Astrocyte of the cerebellum (primary cell): ENCODE data around the gene PLCG1.
A peak's percentile ranks its signal among the peaks of the same experiment; 100 is the strongest.

Experiments used
- DNase-seq: peaks from one replicate; pipeline ENCODE4 v3.0.0-alpha.2; 2011; ENCODE audit warnings: low read depth
- H3K4me3 ChIP-seq: 2 replicates; pipeline ENCODE4 v1.5.1; 2011; ENCODE audit warnings: mild to moderate bottlenecking, low read depth, low read length, moderate library complexity
- CTCF ChIP-seq: IDR thresholded peaks from 2 replicates; pipeline ENCODE4 v1.5.1; 2012; ENCODE audit warnings: low read length, low read depth, moderate library complexity, mild to moderate bottlenecking; ENCODE audit errors: missing control alignments
- in situ Hi-C: cut with HindIII; loops from 2 replicates; pipeline ENCODE4 v1.10.0; 2017; ENCODE audit warnings: low sequenced_read_pairs

The PLCG1 gene

GRCh38 chr20:41134362-41135186, 2.8 kb upstream of the PLCG1 start:
- H3K4me3 ChIP-seq = no peak overlapping the region
- DNase-seq = no peak
- TF ChIP-seq CTCF = no peak
- in situ Hi-C loops = no loop called here

GRCh38 chr20:41135187-41135887, 2.0 kb upstream of the PLCG1 start:
- DNase-seq = no peak
- in situ Hi-C loops = no loop called here
- H3K4me3 ChIP-seq = no peak overlapping the region
- peak; percentile 74 for TF ChIP-seq CTCF

GRCh38 chr20:41135888-41136679, 1.3 kb upstream of the PLCG1 start:
- DNase-seq = no peak
- no peak for TF ChIP-seq CTCF
- in situ Hi-C loops = no loop called here
- peak overlapping the region; percentile 75 for H3K4me3 ChIP-seq

GRCh38 chr20:41137614-41138474, 501 bp downstream of the PLCG1 start:
- DNase-seq = no peak
- peak overlapping the region; percentile 75 for H3K4me3 ChIP-seq
- in situ Hi-C loops = no loop called here
- no peak for TF ChIP-seq CTCF

- no peak for DNase-seq
- peak overlapping the region; percentile 75 for H3K4me3 ChIP-seq
- TF ChIP-seq CTCF = no peak
- in situ Hi-C loops = no loop called here
Measured at GRCh38 chr20:41138475-41139226, 1.3 kb downstream of the PLCG1 start.
